Endothelial cell of hepatic sinusoid (primary cell): ENCODE measurements around the gene CHST11.
"Not testable (repeated sequence)": the region's sequence is repeated elsewhere in the genome, so short reads cannot be mapped to it uniquely, and the experiment has no call there.

Experiments used
- in situ Hi-C: cut with HindIII; loops from 2 replicates; pipeline ENCODE4 v1.10.0; 2017; ENCODE audit warnings: low sequenced_read_pairs

CHST11 gene

DNA sequence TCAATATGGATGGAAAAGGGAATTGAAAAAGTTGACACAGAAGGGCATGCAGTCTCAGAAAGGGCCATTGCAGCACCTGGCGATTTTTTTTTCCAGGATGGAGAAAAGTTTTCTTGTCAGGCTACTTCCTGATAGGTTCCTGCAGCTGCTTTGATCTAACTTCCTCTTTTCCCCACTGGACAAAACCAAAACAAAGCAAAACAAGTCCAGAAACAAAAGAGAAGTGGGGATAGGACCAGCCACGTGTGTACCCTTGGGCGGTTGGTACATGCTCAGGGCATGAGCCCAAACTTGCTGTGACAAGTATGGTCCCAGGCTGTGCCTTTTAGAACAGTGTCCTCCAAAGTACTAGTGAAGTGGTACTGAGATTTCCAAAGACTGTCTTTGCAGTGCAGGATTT, 89.8 kb downstream of the CHST11 start:
- in situ Hi-C loops = no loop called here

DNA sequence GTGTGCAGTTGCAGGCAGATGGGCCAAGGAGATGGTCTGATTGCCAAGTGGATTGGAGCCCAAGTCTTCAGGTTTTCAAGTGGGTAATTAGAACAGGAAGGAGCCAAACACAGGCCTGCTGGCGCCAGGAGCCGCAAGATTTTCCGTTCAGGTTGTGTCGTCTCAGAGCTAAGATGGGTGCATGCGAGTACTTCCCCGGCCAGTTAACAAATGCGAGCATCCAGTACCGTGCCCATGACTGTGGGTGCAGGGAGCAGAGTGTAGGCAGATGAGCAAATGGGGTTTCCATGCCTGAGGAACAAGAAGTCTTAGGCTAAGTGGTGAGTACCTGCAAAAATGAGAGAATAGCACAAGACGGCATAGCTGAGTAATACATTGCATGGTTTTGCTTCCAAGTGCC, 90.5 kb downstream of the CHST11 start:
- in situ Hi-C loops = no loop called here

DNA sequence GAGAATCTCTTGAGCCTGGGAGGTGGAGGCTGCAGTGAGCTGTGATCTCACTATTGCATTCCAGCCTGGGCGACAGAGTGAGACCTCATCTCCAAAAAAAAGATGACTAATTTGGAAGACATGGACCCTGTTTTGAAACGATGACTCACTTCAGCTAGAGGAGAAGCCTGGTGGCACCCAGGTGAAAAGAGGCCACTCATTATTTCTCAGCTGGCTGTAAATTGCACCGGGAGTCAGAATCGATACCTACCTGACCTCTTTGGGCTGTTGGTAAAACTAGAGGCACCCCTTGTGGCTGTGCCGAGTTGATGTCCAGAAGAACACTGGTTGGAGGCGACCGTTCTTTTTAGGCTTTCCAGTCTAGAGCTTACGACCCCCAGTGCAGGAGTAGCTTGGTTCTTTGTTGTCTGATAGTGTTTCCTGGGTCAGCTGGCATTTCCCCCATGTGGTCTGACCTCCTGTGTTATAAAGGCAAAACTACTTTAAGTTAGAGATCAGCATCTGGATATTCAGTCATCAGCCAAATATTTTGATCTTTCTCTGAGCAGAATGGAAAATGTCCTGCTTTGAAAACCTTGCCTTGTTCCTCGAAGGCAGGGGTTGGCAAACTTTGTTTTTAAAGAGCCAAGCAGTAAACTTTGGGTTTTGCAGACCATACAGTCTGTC, 93.2 kb downstream of the CHST11 start:
- in situ Hi-C loops = no loop called here

DNA sequence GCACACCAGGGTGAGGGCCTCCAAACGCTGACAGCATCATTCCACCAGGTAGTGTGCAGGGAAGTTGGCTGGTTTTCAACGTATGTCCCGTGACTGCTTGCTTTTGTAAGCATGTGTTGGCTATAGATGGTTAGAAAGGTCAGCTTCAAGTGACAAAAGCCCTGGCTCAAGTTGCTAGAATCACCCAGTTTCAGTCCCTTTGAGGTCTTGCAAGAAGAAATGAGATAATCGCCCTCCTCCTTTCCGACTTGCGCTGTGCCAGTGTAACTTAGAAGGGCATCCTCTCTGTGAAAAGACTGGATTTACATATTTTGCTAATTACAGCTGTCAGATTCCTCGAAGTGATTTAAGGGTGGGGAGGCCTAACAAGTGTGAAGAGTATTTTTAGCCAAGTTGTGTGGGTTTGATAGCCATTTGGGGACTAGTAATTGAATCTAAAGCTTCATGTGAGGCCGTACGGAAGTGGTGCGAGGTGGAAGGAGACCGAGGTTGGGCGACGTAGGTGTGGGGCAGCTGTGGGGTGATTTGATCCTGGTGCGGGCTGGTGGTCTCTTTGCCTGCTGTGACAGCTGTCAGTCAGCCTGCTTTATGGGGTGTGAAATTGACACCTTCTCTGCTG, 94.7 kb downstream of the CHST11 start:
- in situ Hi-C loops = no loop called here

DNA sequence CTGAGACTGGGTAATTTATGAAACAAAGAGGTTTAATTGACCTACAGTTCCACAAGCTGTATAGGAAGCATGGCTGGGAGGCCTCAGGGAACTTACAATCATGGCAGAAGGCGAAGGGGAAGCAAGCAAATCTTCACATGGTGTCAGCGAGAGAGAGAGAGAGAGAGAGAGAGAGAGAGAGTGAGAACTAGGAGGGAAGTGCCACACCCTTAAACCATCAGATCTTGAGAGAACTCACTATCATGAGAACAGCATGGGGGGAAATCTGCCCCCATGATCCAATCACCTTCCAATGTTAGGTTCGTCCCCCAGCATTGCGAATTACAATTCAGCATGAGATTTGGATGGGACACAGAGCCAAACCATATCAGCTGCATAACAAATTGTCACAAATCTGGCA, 96.7 kb downstream of the CHST11 start:
- in situ Hi-C loops = no loop called here

DNA sequence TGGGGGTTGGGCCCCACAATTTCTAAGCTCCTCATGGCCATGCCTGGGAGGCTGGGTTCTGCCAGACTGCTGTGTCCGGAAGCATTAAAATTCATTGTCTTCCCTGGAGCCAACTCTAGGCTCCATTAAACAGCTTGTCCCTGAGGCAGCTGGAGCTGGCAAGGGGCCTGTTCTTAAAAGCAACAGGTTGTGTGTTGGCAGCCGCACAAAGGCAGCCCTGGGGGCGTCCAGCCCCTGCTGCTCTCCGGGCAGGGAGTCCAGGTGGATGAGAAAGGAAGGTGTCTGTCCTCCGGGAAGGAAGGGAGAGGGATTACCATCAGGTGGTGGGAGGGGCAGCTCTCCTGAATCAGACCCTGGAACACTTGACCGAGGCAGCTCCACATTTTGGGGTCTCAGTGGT, 98.9 kb downstream of the CHST11 start:
- in situ Hi-C loops = no loop called here

DNA sequence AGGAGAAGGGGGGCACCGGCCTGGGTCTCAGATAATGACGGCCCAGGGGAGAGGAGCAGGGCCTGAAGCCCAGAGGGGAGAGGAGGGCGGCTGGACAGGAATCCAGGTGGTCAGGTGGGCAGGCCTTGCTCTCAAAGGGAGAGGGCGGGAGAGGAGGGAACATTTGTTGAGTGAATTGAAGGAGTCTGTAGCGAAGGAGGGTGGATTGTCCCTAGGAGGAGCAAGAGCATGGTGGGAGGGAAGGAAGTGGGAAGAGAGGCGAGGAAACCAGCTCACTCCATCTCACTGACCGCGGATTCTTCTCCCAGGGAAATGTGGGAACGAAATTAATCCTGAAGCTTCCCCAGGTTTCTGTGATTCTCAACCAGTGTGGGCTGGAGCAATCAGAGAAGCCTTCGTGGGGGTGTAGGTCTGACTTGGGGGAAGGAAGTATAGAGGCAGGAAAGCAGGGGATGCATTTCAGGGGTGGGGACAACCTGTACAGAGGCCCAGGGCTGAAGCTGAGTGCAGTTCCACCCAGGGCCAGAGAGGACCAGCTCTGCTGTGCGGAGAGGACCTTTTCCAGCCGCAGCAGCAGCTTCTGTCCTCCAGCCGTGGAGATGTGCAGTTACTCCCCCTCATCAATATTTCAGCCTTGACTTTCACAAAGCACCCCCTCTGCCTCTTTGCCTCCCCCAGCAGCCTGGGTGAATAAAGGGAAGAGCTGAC, 100.9 kb downstream of the CHST11 start:
- in situ Hi-C loops = no loop called here

DNA sequence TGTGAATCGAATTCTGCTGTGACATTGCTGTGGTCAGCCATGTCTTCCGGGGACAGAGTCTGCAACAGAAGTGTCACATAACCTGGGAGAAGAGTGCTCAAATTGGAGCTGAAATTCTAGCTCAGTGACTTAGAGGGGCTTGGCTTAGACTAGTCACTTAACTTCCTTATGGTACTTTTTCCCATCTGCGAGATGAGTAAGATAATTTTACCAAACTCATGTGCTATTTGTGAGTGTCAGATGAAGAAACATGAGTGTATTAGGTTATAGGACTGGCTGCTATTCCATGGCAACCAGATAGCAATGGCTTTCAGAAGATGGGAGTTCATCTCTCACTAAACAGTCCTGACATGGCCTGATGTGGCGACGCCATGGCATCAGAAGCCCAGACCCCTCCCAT, 104.1 kb downstream of the CHST11 start:
- in situ Hi-C loops = loop anchor here (5.0 kb wide), 1 partner anchor 49 kb away; no protein-coding TSS in a partner anchor

DNA sequence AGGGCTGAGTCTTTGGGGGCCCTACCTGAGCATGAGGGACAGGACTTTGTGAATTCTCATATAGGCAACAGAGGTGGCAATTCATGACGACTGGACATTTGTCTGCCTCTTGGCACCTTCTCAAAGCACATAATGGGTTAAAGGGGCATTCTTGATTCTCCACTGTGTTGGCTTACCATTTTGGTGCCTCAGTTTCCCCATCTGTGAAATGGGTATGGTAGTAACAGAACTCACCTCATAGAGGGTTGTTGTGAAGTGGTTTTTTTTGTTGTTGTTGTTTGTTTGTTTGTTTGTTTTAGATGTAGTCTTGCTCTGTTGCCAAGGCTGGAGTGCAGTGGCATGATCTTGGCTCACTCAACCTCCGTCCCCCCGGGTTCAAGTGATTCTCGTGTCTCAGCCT, 106.0 kb downstream of the CHST11 start:
- in situ Hi-C loops = loop anchor here (5.0 kb wide), 1 partner anchor 50 kb away; no protein-coding TSS in a partner anchor

DNA sequence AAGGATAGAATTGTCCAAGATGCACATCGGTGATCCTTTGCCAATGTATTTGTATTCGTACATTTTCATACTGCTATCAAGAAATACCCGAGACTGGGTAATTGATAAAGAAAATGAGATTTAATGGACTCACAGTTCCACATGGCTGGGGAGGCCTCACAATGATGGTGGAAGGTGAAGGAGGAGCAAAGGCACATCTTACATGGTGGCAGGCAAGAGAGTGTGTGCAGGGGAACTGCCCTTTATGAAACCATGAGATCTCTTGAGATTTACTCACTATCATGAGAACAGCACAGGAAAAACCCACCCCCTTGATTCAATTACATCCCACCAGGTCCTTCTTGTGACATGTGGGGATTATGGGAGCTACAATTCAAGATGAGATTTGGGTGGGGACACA, 107.9 kb downstream of the CHST11 start:
- in situ Hi-C loops = loop anchor here (5.0 kb wide), 1 partner anchor 52 kb away; no protein-coding TSS in a partner anchor

DNA sequence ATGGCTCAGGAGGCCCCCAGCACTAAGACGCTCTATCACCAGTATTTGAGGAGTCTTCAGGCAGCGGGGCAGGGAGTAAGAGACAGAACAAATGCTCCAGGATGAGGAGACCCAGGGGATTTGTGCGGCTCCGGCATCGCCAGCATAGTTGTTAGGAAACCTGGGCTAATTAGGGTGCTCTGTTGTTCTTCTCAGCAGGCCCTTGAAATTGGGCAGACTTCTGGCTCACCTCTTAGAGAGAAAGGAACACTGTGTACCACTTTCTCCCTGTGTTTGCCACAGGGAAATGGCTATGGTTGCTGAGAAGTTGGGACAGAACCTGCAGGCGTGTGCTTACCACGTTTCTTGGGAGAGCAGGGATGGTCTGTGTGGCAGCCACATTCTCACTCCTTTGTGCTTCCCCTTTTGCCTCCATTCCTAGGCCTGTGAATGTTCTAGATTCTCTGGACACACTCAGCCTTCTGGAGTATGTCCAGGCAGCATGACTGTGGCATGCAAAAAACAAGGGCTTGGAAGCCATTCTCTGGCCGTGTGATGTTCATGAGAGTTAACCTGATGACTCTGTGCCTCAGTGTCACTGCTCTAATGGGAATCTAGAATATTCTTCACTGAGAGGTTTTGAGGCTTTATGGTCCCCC, 109.0 kb downstream of the CHST11 start:
- in situ Hi-C loops = no loop called here

DNA sequence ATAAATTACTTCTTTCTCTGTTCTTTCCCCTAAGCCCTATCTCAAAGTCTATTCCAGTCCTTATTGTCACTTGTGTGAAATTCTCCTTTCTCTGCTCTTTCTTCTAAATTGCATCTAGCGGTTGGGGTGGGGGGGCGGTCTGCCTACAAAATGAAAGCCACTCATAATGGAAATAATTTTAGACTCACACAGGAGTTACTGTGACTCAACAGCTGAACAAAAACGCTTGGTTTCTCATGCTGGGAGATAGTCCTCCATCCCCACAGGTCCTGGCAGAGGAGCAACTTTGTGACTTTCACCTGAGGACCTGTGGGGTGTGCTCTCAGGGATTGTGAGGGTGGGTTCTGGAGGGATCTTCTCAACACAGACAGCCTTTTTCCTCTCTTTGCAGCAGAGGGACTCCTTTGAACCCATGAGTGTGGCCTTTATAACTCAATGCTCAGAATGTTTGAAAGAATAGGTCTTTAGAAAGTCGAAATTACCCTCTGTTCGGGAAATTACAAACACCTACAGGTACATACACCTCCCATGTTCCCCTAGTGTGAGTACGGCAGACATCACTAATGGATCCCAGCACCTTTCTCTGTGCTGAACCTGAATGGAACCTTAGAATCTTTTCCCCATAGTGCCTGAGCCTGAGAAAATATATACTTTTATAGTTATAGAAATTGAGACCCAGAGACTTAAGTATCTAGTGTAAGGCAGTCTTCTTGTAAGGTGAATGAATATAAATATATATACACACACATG, 109.7 kb downstream of the CHST11 start:
- in situ Hi-C loops = no loop called here

DNA sequence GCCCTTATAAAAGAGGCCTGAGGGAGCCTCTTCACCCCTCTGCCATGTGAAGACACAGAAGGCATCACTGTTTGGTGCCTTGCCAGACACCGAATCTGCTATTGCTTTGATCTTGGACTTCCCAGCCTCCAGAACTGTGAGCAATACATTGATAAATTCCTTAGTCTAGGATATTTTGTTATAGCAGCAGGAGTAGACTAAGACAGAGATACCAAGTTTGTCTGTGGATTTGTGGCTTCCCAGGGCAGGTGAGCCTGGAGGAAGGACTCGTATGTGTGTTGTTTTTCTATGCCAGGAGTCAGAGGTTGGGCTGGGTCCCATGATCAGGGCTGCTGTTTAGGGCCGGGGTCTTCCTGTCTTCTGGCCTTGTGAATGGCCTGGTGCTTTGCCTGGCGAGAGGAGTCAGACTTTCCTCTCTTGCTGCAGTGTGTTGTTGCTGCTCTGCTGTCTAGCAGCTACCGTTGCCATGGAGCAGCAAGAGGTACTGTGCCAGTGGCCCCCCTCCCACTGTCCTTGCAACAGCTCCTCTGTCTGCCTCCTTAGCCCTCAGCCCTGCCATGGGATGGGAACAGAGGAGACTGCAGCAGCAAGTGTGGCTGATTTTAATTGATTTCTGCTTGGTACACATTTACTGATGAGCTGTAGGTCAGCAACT, 111.2 kb downstream of the CHST11 start:
- in situ Hi-C loops = no loop called here

DNA sequence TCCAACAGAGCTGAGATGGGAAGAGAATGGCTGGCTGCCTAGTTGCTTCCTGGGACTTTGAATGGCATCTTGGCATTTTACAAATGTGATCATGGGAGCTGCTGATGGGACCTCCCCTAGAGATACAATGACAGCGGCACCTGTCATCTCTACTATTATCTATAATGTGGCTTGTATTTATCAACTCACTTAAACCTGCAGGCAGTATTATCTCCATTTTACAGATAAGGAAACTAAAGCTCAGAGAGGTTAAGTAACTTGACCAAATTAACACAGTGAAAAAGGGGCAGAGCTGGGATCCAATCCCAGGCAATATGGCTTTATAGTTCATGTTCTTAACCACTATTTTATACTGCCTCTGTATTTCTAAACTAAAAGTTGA, 111.7 kb downstream of the CHST11 start:
- in situ Hi-C loops = no loop called here

DNA sequence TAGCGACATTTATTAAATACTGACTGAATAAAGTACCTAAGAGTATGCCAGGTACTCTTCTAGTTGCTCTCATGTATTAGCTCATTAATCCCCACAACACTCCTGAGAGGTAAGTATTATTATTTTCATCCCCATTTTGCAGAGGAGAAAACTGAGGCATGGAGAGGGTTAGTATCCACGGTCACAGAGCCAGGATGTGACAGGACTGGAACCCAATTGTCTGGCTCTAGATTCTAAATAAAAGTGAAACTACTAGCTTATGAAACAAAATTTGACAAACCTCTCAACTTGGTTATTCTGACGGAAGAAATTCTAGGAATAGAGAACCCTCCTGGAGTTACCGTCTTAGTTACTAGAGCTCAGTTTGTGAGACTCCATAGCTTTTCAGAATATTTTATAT, 112.2 kb downstream of the CHST11 start:
- in situ Hi-C loops = no loop called here

DNA sequence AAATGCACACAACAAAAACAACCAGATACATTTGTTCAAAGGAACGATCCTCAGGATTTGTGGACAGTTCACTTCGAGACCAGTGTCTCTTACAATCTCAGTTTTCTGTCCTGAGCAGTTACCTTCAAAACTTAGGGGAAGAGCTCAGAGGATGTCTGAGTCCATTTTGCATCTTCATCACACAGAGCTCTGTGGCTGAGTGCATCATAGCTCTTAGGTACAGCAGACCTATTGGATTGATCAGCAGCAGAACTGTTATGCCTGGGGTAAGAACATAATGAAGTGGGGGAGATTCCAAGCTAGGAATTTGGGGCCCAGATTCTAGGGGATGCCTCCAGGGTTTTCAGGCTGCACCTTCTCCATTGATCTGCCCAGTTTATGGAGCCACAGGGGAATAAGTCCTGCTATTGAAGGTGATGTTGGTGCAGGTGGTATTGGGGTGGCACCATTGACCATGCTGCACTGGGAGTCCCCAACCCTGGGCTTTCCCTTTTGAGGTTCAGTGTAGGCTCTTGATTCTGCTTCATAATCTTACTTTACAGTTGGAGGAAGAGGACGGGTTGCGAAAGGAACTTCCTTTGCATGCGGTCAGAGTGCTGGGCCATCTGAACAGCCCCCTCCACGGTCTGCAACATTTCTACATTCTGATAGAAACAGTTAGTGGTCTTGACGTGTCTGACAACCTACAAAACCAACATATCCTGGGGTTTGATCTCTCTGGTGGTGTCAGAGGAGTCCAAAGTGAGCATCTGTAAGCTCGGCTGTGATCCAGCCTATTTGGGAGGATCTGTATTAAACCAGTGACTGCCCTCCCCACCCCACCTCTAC, 112.8 kb downstream of the CHST11 start:
- in situ Hi-C loops = no loop called here

DNA sequence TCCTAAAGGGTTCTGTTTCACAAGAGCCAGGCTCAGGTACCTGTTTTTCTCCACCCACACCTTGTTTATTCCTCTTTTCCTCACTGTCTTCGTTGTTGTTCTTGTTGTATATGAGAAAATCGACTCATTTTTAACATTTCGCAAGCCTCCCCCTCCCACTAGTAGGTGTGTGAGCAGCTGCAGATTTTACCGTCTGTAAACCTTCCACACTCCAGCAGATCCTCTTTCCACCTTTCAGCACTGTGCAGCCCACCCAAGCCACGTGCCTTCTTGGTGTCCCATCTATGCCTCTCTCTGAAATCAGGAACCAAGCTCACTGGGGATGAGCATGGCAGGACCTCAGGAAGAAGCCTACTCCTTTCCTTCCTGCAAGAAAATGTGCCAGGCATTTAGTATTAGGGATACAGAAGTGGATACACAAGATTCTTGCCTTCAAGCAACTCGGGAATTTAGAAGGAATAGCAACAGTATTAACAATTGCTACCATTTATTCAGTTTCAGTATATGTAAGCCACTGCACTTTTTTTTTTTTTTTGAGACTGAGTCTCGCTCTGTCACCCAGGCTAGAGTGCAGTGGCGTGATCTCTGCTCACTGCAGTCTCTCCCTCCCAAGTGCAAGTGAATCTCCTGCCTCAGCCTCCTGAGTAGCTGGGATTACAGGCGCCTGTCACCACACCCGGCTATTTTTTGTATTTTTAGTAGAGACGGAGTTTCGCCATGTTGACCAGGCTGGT, 113.6 kb downstream of the CHST11 start:
- in situ Hi-C loops = no loop called here

DNA sequence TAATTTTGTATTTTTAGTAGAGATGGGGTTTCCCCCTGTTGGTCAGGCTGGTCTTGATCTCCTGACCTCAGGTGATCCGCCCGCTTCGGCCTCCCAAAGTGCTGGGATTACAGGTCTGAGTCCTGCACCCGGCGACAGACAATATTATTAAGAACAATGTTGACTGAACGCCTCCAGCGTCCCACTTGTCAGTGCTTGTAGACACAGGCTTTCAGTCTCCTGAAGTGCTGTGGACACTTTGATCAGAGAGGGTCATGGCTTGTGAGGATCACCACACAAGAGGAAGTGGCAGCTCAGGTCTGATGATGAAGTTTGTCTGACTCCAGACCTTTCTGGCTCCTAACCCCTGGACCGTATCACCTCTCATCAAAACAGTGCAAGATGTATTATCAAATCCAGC, 114.6 kb downstream of the CHST11 start:
- in situ Hi-C loops = no loop called here

DNA sequence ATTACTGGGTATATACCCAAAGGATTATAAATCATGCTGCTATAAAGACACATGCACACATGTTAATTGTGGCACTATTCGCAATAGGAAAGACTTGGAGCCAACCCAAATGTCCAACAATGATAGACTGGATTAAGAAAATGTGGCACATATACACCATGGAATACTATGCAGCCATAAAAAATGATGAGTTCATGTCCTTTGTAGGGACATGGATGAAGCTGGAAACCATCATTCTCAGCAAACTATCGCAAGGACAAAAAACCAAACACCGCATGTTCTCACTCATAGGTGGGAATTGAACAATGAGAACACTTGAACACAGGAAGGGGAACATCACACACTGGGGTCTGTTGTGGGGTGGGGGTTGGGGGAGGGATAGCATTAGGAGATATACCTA, 117.6 kb downstream of the CHST11 start:
- in situ Hi-C loops = not testable (repeated sequence)
